HG02763 (cell line): ENCODE results near the gene SMAD9.
A peak's percentile ranks its signal among the peaks of the same experiment; 100 is the strongest.

Source experiments
- ATAC-seq: cut with Tn5 transposase; IDR thresholded peaks from one replicate; pipeline ENCODE4 v1.9.1; 2021; ENCODE audit warnings: mild to moderate bottlenecking, moderate library complexity; ENCODE audit not compliant: unreplicated experiment

SMAD9 gene

GRCh38 chr13:36819739-36820090 lies 100.3 kb downstream of the SMAD9 start:
- ATAC-seq: peak; percentile 3

- peak; percentile 91 for ATAC-seq
Observed at GRCh38 chr13:36818804-36819738, 101.0 kb downstream of the SMAD9 start, which contains the start of gene RFXAP. Gene RFXAP (plus strand): TSS chr13:36819222. CDS start chr13:36819358, 136 bp downstream.

DNA sequence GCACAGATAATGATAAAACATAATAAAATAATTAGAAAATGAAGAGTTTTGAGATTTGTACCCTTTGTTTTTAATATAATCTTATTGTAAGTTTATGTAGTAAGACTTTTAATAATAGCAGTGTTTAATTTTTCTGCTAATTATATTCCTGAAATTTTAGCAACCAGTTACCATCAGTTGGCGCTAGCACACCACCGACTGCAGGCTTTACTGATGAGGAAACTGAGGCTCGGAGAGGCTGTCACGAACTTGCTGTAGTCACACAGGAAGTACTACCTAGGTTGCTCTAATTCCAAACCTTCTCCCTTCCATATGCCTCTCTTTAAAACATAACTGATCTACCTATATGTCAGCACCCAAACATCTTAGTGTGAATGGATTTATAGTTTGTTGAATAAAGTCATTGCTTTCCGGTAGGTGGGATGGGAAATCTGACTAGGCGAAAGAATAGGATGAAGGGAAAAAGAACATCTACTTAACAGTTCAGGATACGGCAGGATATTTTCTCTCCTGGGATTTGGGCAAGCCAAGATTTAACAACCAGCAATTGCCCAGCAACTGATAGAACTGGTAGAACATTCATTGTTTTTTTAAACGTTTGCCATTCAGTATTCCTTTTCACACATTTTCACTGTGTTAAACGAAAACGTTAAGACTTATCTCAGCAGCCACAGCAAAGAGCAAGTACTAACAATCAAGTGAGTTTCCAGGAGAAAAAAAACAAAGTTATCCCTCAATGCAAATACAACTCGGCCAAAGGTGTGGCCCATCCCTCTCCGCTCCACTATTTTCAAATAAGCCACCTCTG lies 101.8 kb downstream of the SMAD9 start:
- peak; percentile 2 for ATAC-seq

- ATAC-seq: no peak
Observed at GRCh38 chr13:36815062-36815461, 105.0 kb downstream of the SMAD9 start.

- no peak for ATAC-seq
Observed at GRCh38 chr13:36814465-36814864, 105.6 kb downstream of the SMAD9 start.

GRCh38 chr13:36813225-36813624 lies 106.8 kb downstream of the SMAD9 start:
- no peak for ATAC-seq

DNA sequence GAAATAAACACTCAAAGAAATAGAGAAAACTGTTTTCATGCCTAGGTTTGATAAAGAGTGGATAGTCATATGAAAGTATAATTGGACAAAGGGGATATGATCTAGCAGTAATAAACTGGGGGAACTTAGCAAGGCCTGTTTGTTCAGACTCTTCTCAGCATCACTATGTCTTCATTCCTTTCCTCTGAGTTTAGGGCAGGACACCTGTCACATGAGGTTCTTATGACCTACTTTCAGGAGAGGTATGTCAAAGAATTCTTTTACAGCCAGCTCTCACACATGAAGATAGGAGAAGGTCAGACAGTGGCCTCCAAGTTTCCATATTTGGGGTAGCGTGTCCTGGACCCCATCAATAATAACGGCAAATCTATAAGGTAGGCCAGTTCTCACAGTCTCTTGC lies 112.4 kb downstream of the SMAD9 start:
- ATAC-seq: no peak

- ATAC-seq: no peak
Observed at GRCh38 chr13:36806102-36806501, 113.9 kb downstream of the SMAD9 start.

GRCh38 chr13:36804588-36804987 lies 115.5 kb downstream of the SMAD9 start:
- no peak for ATAC-seq

DNA sequence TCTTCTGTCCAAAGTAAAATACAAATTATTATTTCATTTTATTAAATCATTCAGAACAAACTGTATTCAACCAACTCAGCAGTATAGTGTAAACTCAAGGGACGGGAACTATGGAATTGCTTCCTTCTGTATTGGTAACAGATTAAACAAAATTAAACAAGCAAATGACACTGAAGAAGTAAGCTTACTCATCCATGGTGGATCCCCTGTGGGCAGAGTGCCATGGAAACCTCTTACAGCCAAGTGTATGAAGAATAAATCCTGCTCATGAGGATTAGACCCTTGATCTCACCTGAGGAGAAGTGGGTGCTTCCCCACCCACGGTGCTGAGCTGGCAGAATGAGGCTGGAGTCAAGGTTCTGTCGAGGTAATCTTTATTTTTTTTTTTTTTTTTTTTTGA lies 119.0 kb downstream of the SMAD9 start:
- no peak for ATAC-seq

DNA sequence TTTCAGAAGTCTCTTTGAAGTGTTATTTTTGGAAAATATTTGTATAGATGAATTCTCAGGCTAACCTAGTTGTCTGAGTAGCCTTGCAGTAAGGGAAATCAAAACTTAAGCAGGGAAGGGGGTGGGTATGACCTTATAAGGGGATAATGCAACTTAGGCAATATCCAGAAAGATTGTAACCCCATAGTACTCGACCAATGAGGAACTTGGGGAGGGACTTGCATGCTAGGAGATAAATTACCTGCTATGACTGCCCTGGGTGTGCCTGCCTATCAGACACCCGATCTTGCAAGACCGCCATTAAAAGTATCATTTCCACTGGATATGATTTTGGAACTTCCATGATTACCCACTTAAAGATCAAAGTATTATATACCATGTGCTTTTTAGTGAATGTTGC lies 124.0 kb downstream of the SMAD9 start:
- no peak for ATAC-seq

DNA sequence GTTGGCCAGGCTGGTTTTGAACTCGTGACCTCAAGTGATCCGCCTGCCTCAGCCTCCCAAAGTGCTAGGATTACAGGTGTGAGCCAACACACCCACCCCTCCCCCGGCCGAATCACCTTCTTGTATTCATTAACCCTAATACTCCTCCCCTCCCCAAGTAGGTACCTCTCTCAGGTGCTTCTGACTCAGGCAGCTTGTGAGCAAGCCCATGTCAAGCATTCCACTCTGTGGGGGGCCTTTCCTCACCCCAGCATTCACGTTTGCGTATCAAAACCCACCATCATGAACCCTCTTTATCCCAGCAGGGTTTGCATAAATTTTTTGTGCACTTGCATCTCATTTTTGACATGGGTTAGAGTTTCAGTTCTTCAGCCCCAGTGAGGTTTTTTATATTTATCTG lies 124.6 kb downstream of the SMAD9 start:
- ATAC-seq: no peak
